Measurements from ENCODE around the gene ELF4.

Gene ELF4

DNA sequence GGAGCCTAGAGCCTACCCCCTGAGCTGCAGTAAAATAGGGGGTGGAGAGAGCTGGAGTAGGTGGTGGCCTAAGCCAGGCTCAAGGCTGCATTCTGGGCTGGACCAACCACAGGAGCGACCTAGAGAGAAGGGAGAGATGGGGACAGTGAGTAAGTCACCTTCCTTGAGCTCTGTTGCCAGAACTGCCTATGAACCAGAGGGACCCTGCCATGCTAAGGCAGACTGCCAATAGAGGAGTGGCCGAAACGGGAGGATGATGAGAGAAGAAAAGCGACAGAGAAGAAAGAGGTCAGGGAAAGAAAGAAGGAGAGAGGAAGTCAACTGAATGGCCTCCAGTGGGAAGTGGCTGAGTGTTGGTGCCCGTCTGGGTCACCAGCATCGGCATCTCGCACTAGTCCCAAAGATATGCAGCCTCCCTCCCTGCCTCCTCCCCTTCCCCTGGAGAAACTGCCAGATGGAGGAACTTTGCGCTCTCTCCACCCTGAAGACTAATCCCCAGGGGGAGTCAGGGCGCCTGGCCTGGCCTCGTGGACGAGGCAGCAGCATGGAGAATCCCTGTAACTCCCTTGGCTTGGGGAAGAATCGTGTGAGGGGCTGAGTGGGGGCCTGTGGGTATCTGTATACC lies 28.8 kb downstream of the ELF4 start:
- no peak for DNase-seq (ENCODE audit: extremely low read depth, insufficient read length)
- no peak overlapping the region for H3K4me3 ChIP-seq (replicated peaks; ENCODE audit: low read depth, low read length)
- H3K27me3 ChIP-seq (replicated peaks; ENCODE audit: control insufficient read depth, insufficient read depth, low read length): no peaks in the 10 kb centered on the region
- TF ChIP-seq CTCF (IDR thresholded peaks at IDR 0.05; ENCODE audit: insufficient read depth, low read length, poor library complexity, severe bottlenecking): no peak
- H3K36me3 ChIP-seq (ENCODE audit: control insufficient read depth, insufficient read depth, low read length): no peaks in the 10 kb centered on the region; the same call in none of the 2 replicates

DNA sequence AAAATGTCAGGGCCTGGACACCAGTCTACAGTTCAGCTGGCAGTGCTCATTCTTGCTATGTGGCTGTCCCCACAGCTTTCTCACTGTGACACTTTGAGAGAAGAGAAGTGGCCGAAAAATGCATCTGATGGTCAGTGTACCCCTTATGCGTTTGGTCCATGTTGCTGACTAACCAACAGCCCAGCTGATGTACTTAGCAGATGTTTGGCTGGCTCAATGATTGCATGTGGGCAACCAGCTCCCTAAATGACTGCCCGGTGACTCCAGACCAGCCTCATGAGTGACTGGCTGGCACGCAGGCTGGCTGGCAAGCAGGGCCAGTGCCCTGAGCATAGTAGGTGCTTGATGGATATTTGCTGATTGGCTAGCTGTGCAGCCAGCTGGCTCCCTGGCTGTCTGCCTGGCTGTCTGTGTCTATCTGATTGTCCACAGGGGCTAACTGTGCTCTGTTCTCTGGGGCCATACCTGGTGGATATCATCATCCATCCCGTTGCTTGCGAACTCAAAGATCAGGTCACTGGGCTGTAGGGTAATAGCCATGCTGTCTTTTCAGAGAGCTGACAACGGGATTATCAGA lies 29.4 kb downstream of the ELF4 start:
- Histone ChIP-seq H3K4me3 (replicated peaks; ENCODE audit: low read depth, low read length) (no peak overlapping the region), H3K36me3 (ENCODE audit: control insufficient read depth, insufficient read depth, low read length) (no peaks in the 10 kb centered on the region; the same call in none of the 2 replicates), H3K27me3 (replicated peaks; ENCODE audit: control insufficient read depth, insufficient read depth, low read length) (no peaks in the 10 kb centered on the region)
- DNase-seq (ENCODE audit: extremely low read depth, insufficient read length): no peak
- TF ChIP-seq CTCF (IDR thresholded peaks at IDR 0.05; ENCODE audit: insufficient read depth, low read length, poor library complexity, severe bottlenecking): no peak

GRCh38 chrX:130079824-130080406 lies 30.4 kb downstream of the ELF4 start:
- no peak for DNase-seq (ENCODE audit: extremely low read depth, insufficient read length)
- Histone ChIP-seq H3K4me3 (replicated peaks; ENCODE audit: low read depth, low read length) (no peak overlapping the region), H3K27me3 (replicated peaks; ENCODE audit: control insufficient read depth, insufficient read depth, low read length) (no peaks in the 10 kb centered on the region), H3K36me3 (ENCODE audit: control insufficient read depth, insufficient read depth, low read length) (no peaks in the 10 kb centered on the region; the same call in none of the 2 replicates)
- TF ChIP-seq CTCF (IDR thresholded peaks at IDR 0.05; ENCODE audit: insufficient read depth, low read length, poor library complexity, severe bottlenecking): peak; percentile 79

GRCh38 chrX:130075777-130076176 lies 34.5 kb downstream of the ELF4 start:
- no peak for TF ChIP-seq CTCF (IDR thresholded peaks at IDR 0.05; ENCODE audit: insufficient read depth, low read length, poor library complexity, severe bottlenecking)
- Histone ChIP-seq H3K4me3 (replicated peaks; ENCODE audit: low read depth, low read length) (no peak overlapping the region), H3K36me3 (ENCODE audit: control insufficient read depth, insufficient read depth, low read length) (peaks cover 2% of the 10 kb centered on the region), H3K27me3 (replicated peaks; ENCODE audit: control insufficient read depth, insufficient read depth, low read length) (no peaks in the 10 kb centered on the region)
- DNase-seq (ENCODE audit: extremely low read depth, insufficient read length): no peak

DNA sequence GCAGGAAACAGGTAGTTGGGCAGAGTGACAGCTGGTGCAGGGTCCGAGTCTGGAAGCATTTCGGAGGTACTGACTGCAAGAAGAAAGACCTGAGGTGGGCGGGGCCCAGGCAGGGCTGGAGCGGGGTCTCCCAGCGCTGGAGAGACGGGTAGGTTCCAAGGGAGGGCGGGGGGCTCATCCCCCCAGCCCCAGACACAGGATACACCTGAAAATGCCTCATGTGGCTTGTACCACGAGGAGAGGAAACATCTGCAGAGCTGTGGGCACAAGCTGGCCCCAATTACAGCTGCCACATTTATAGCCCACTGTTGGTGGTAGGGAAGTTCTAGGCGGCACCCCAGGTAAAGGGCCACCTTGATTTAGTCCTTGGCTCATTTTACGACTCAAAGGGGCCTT lies 38.0 kb downstream of the ELF4 start:
- H3K27me3 ChIP-seq (replicated peaks; ENCODE audit: control insufficient read depth, insufficient read depth, low read length): no peaks in the 10 kb centered on the region
- no peak for TF ChIP-seq CTCF (IDR thresholded peaks at IDR 0.05; ENCODE audit: insufficient read depth, low read length, poor library complexity, severe bottlenecking)
- H3K36me3 ChIP-seq (ENCODE audit: control insufficient read depth, insufficient read depth, low read length): peaks cover 8% of the 10 kb centered on the region
- DNase-seq (ENCODE audit: extremely low read depth, insufficient read length): no peak
- no peak overlapping the region for H3K4me3 ChIP-seq (replicated peaks; ENCODE audit: low read depth, low read length)

All from GM06990 (cell line).